Suprapubic skin (tissue), 3 donors: Measurements from ENCODE around the gene DCAF10.

Source experiments
- EP300 ChIP-seq: sonication (generic); formaldehyde crosslinking; IDR thresholded peaks from one replicate; pipeline ENCODE4 v1.6.1; 2017; ENCODE audit warnings: antibody characterized with exemption
- POLR2A ChIP-seq, 2 donors: fragments of 450-650 bp; IDR thresholded peaks; one replicate each; pipeline ENCODE4 v1.6.1; 2017; ENCODE audit warnings: antibody characterized with exemption in 2 of 2, mild to moderate bottlenecking in 2 of 2, moderate library complexity in 2 of 2
- TF ChIP-seq, protein P1 (sequence below), 2 donors: fragments of 200-600 bp in 1 of 2; fragments of 450-650 bp in 1 of 2; sonication (generic) in 1 of 2; IDR thresholded peaks; one replicate each; pipeline ENCODE4 v1.5.1; 2016 to 2019; ENCODE audit warnings: antibody characterized with exemption in 2 of 2, mild to moderate bottlenecking in 1 of 2, moderate library complexity in 1 of 2

DNA sequence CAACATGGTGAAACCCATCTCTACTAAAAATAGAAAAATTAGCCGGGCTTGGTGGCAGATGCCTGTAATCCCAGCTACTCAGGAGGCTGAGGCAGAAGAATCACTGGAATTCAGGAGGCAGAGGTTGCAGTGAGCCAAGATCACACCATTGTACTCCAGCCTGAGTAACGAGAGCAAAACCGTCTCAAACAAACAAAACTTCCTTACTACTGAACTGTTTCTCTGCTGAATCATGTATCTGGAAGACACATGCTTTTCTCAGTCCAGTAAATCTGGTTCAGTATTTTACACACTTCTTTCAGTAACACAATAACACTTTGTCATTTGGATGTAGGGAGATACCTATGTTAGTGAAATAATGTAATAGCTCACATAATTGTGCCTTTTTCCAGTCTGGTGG, 39.1 kb upstream of the DCAF10 start:
- TF ChIP-seq POLR2A (IDR thresholded peaks at IDR 0.05) (no peak), EP300 (no peak)
- TF ChIP-seq, protein P1, sequence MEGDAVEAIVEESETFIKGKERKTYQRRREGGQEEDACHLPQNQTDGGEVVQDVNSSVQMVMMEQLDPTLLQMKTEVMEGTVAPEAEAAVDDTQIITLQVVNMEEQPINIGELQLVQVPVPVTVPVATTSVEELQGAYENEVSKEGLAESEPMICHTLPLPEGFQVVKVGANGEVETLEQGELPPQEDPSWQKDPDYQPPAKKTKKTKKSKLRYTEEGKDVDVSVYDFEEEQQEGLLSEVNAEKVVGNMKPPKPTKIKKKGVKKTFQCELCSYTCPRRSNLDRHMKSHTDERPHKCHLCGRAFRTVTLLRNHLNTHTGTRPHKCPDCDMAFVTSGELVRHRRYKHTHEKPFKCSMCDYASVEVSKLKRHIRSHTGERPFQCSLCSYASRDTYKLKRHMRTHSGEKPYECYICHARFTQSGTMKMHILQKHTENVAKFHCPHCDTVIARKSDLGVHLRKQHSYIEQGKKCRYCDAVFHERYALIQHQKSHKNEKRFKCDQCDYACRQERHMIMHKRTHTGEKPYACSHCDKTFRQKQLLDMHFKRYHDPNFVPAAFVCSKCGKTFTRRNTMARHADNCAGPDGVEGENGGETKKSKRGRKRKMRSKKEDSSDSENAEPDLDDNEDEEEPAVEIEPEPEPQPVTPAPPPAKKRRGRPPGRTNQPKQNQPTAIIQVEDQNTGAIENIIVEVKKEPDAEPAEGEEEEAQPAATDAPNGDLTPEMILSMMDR (IDR thresholded peaks at IDR 0.05): no peak
